K562 (cell line): ENCODE results near the gene SLC30A3. TPM values are rescaled to one million over a fixed set of nuclear protein-coding genes. Genes with fewer than 3 reads are reported as not detected.

ENCODE experiments used
- AFF4 ChIP-seq: sonication (generic); formaldehyde crosslinking; IDR thresholded peaks from 2 replicates; pipeline ENCODE4 v1.8.0; 2023; ENCODE audit warnings: mild to moderate bottlenecking, missing genetic modification reagents
- CHD1 ChIP-seq: fragments of 200-600 bp; sonication (generic); IDR thresholded peaks from one replicate; pipeline ENCODE4 v1.6.1; 2012; ENCODE audit warnings: mild to moderate bottlenecking, moderate library complexity, low read length, inconsistent platforms
- FOXP4 ChIP-seq: sonication (generic); formaldehyde crosslinking; IDR thresholded peaks from 2 replicates; pipeline ENCODE4 v1.8.0; 2022; ENCODE audit warnings: mild to moderate bottlenecking, missing genetic modification reagents, borderline replicate concordance
- HDAC1 ChIP-seq, 2 experiments: fragments of 450-650 bp; IDR thresholded peaks; 2 replicates each; pipeline ENCODE4 v1.6.1; 2016 to 2017; ENCODE audit warnings: inconsistent platforms in 1 of 2, mild to moderate bottlenecking in 1 of 2, moderate library complexity in 1 of 2
- MTA1 ChIP-seq: fragments of 450-650 bp; IDR thresholded peaks from 2 replicates; pipeline ENCODE4 v1.6.1; 2017; ENCODE audit warnings: borderline replicate concordance
- NFIC ChIP-seq: fragments of 450-650 bp; IDR thresholded peaks from 2 replicates; pipeline ENCODE4 v1.6.1; 2017; ENCODE audit warnings: mild to moderate bottlenecking, inconsistent platforms
- NR4A1 ChIP-seq, 2 experiments: fragments of 250-450 bp in 1 of 2; fragments of 450-650 bp in 1 of 2; sonication (Bioruptor Pico) in 1 of 2; IDR thresholded peaks; 2 replicates each; pipeline versions ENCODE4 v1.4.0 to v1.6.1; 2016 to 2020; ENCODE audit warnings: mild to moderate bottlenecking in 2 of 2, missing compliant biosample characterization in 1 of 2, missing genetic modification characterization in 1 of 2, moderate library complexity in 1 of 2
- OTX1 ChIP-seq: fragments of 450-650 bp; formaldehyde crosslinking; IDR thresholded peaks from 2 replicates; pipeline ENCODE4 v1.4.0; 2022; ENCODE audit warnings: mild to moderate bottlenecking
- SAP30 ChIP-seq: fragments of 200-600 bp; sonication (generic); IDR thresholded peaks from 2 replicates; pipeline ENCODE4 v1.6.1; 2012; ENCODE audit warnings: borderline replicate concordance, low read depth, mild to moderate bottlenecking, moderate library complexity, low read length, control low read depth, inconsistent platforms; ENCODE audit not compliant: insufficient read depth, poor library complexity, severe bottlenecking
- SIN3A ChIP-seq, 2 experiments: fragments of 150-350 bp in 1 of 2; IDR thresholded peaks; 2 replicates each; pipeline ENCODE4 v1.6.1; 2011 to 2016; ENCODE audit warnings: borderline replicate concordance in 2 of 2, low read depth in 2 of 2, low read length in 2 of 2, mild to moderate bottlenecking in 2 of 2, moderate library complexity in 2 of 2; ENCODE audit not compliant: control insufficient read depth in 1 of 2
- SMARCC2 ChIP-seq: fragments of 450-650 bp; IDR thresholded peaks from 2 replicates; pipeline ENCODE4 v1.6.1; 2017; ENCODE audit warnings: antibody characterized with exemption, moderate library complexity, mild to moderate bottlenecking, low read depth
- TEAD1 ChIP-seq, 2 experiments: fragments of 450-650 bp in 1 of 2; sonication (generic) in 1 of 2; formaldehyde crosslinking; IDR thresholded peaks; 2 replicates each; pipeline versions ENCODE4 v1.4.0 to v1.8.0; 2020 to 2022; ENCODE audit warnings: mild to moderate bottlenecking in 2 of 2, missing genetic modification reagents in 1 of 2
- ZBTB7A ChIP-seq: IDR thresholded peaks from 2 replicates; pipeline ENCODE4 v1.6.1; 2011; ENCODE audit warnings: low read depth, mild to moderate bottlenecking, low read length, moderate library complexity, borderline replicate concordance; ENCODE audit not compliant: control insufficient read depth
- ZNF263 ChIP-seq: sonication (generic); formaldehyde crosslinking; IDR thresholded peaks from 2 replicates; pipeline ENCODE4 v1.8.0; 2022; ENCODE audit warnings: mild to moderate bottlenecking, missing genetic modification reagents, borderline replicate concordance
- polyA plus RNA-seq, 8 experiments: library from polyadenylated mRNA; depleted of rRNA in 4 of 8; stranded (reverse) in 5 of 8; unstranded in 3 of 8; fragments of >200 nt; fragmentation: Nextera tagmentation in 2 of 8; fragmentation: Illumina TruSeq in 1 of 8; extraction: Ambion mirVana in 2 of 8; extraction: Trizol in 1 of 8; gene quantifications; 2 replicates each; pipeline versions ENCODE4 v1.2.1 to v1.2.3, GENCODE V29; 2011 to 2014; ENCODE audit warnings: inconsistent platforms in 1 of 8, missing spikeins in 1 of 8
- total RNA-seq, 7 experiments: library from RNA; depleted of rRNA in 6 of 7; stranded (reverse); fragments of >200 nt in 6 of 7; fragmentation: Illumina TruSeq in 2 of 7; extraction: Trizol in 2 of 7; gene quantifications; 2 replicates each; pipeline versions ENCODE4 v1.2.1 to v1.2.3, GENCODE V29; 2011 to 2021; ENCODE audit warnings: low replicate concordance in 1 of 7

Gene SLC30A3
- total and polyA plus RNA-seq, 9 of the 15 experiments (the other 6 are each of a cell fraction or from before 2014, with no cell fraction given): 0.03 to 2.7 (median 0.89) TPM; not detected in 1

GRCh38 chr2:27211241-27211942, 51.5 kb downstream of the SLC30A3 start (continued):
- peak; percentile 21; the same call in 1 of the 2 replicates for TF ChIP-seq ZBTB7A
- peak; percentile 13 for TF ChIP-seq SAP30
- no peak for TF ChIP-seq FOXP4 (CRISPR knock-in tag)
- TF ChIP-seq HDAC1 (IDR thresholded peaks at IDR 0.05): peak in 1 of 2 experiments; percentile 83; a peak in 1 of 4 replicates
- peak; percentile 55 for TF ChIP-seq CHD1
- 0 out of 4 replicates have a peak, but pooled peaks of 1 of the 2 experiments have one; percentile 7 for TF ChIP-seq TEAD1 (CRISPR knock-in tag; IDR thresholded peaks at IDR 0.05)
- TF ChIP-seq SIN3A (IDR thresholded peaks at IDR 0.05; ENCODE audit: borderline replicate concordance in 2 of 2, control insufficient read depth in 1 of 2, low read depth in 2 of 2, low read length in 2 of 2): peak; percentile 16 to 93; a peak in 2 of 4 replicates
- TF ChIP-seq ZNF263 (CRISPR knock-in tag): no peak
- peak; percentile 59; the same call in 1 of the 2 replicates for TF ChIP-seq AFF4 (CRISPR knock-in tag)
- TF ChIP-seq SMARCC2: no peak
- TF ChIP-seq MTA1: no peak
- peak; percentile 40 for TF ChIP-seq NFIC
- TF ChIP-seq NR4A1 (CRISPR knock-in tag; IDR thresholded peaks at IDR 0.05): 0 out of 2 replicates have a peak, but pooled peaks have one; percentile 53
- no peak for TF ChIP-seq NR4A1 (tag; IDR thresholded peaks at IDR 0.05)
- peak; percentile 13; the same call in 1 of the 2 replicates for TF ChIP-seq OTX1 (CRISPR knock-in tag)
